ENCODE measurements around the gene PUS3. TPM values are rescaled to one million over a fixed set of nuclear protein-coding genes. Genes with fewer than 3 reads are reported as not detected.

Gene PUS3
- total RNA-seq, 1 experiment from 2014 or later = 11.9 TPM

DNA sequence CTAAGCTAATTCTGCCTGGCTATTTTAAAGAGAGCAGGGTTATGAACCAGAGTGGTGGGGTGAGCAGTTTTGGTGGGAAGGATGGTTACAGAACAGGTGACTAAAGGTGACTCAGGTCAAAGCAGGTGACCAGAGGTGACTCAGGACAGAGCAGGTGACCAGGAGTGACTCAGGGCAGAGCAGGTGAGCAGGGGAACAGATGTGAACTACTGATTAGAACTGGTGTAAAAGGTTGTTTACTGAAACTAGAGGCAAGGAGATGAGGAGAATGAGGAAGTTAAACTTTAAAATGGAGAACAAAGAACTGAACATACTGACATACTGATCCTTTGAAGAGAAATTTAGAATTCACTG lies 30.9 kb downstream of the PUS3 start:
- POLR2A ChIA-PET = no interaction called here
- Histone ChIP-seq H3K27ac (ENCODE audit: low read depth, low read length) (no peak overlapping the region), H4K20me1 (ENCODE audit: insufficient read depth) (no peaks in the 10 kb centered on the region), H3K27me3 (ENCODE audit: insufficient read depth, low read length) (no peaks in the 10 kb centered on the region; the same call in 1 of the 2 replicates), H3K9me2 (ENCODE audit: insufficient read depth) (no peaks in the 10 kb centered on the region), H3K4me1 (ENCODE audit: control insufficient read depth in 1 of 2, insufficient read depth in 2 of 2, low read length in 2 of 2) (no peaks in the 10 kb centered on the region), H2AFZ (ENCODE audit: low read depth, low read length, poor library complexity, severe bottlenecking) (no peak overlapping the region), H3K36me3 (ENCODE audit: control insufficient read depth in 1 of 2, insufficient read depth in 2 of 2, low read length in 2 of 2) (no peaks in the 10 kb centered on the region), H3K4me2 (ENCODE audit: low read length) (no peak overlapping the region), H3K79me2 (ENCODE audit: insufficient read depth, low read length) (no peaks in the 10 kb centered on the region), H3K9ac (ENCODE audit: low read length) (no peak overlapping the region), H3K9me3 (ENCODE audit: control insufficient read depth in 1 of 2, insufficient read depth in 1 of 2, low read depth in 1 of 2, low read length in 2 of 2) (peaks cover 0 to 6% of the 10 kb centered on the region in 2 experiments; a peak in 1 of 4 replicates), H3K4me3 (replicated peaks in 1 of 2; ENCODE audit: low read depth in 1 of 2, low read length in 2 of 2) (no peak overlapping the region)
- no peak for ATAC-seq
- no peak for DNase-seq (ENCODE audit: low read depth, low spot score)
- RAD21 ChIA-PET (ENCODE audit: low non-redundant PET in 1 of 2, low total read pairs in 2 of 2, uncharacterized antibody in 2 of 2, unreplicated experiment in 2 of 2) = no interaction called here
- TF ChIP-seq POLR2A (IDR thresholded peaks at IDR 0.05; ENCODE audit: borderline replicate concordance, extremely low read depth, insufficient read depth, insufficient read length) = no peak
- TF ChIP-seq ELF1 (IDR thresholded peaks at IDR 0.05; ENCODE audit: borderline replicate concordance, low read depth) = no peak
- TF ChIP-seq FOSL1 (IDR thresholded peaks at IDR 0.05; ENCODE audit: low read depth) = no peak
- no peak for TF ChIP-seq JUND (IDR thresholded peaks at IDR 0.05)
- no peak for TF ChIP-seq ZFX (IDR thresholded peaks at IDR 0.05)
- no peak for TF ChIP-seq RAD21 (IDR thresholded peaks at IDR 0.05; ENCODE audit: low read depth)
- no peak for TF ChIP-seq POLR2AphosphoS5 (IDR thresholded peaks at IDR 0.05; ENCODE audit: low read depth, low read length)
- TF ChIP-seq CEBPB (IDR thresholded peaks at IDR 0.05; ENCODE audit: low read depth) = no peak
- TF ChIP-seq SRF (IDR thresholded peaks at IDR 0.05; ENCODE audit: low read depth) = no peak
- no peak for TF ChIP-seq EGR1 (IDR thresholded peaks at IDR 0.05; ENCODE audit: low read depth)
- TF ChIP-seq YY1 (IDR thresholded peaks at IDR 0.05; ENCODE audit: extremely low read depth, insufficient replicate concordance, low read depth, low read length) = no peak
- TF ChIP-seq, protein P1, sequence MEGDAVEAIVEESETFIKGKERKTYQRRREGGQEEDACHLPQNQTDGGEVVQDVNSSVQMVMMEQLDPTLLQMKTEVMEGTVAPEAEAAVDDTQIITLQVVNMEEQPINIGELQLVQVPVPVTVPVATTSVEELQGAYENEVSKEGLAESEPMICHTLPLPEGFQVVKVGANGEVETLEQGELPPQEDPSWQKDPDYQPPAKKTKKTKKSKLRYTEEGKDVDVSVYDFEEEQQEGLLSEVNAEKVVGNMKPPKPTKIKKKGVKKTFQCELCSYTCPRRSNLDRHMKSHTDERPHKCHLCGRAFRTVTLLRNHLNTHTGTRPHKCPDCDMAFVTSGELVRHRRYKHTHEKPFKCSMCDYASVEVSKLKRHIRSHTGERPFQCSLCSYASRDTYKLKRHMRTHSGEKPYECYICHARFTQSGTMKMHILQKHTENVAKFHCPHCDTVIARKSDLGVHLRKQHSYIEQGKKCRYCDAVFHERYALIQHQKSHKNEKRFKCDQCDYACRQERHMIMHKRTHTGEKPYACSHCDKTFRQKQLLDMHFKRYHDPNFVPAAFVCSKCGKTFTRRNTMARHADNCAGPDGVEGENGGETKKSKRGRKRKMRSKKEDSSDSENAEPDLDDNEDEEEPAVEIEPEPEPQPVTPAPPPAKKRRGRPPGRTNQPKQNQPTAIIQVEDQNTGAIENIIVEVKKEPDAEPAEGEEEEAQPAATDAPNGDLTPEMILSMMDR (IDR thresholded peaks at IDR 0.05 in 2 of 3, conservative IDR thresholded peaks at IDR 0.05 in 1 of 3; ENCODE audit: borderline replicate concordance in 1 of 3, insufficient read depth in 1 of 3, low read depth in 2 of 3, low read length in 2 of 3) = no peak
- no peak for TF ChIP-seq EZH2 (IDR thresholded peaks at IDR 0.05)
- no peak for TF ChIP-seq TCF7L2 (IDR thresholded peaks at IDR 0.05; ENCODE audit: borderline replicate concordance, extremely low read depth, insufficient read depth, insufficient read length)
- TF ChIP-seq REST (IDR thresholded peaks at IDR 0.05; ENCODE audit: low read depth) = no peak
- TF ChIP-seq SIN3A (IDR thresholded peaks at IDR 0.05; ENCODE audit: low read depth) = no peak
- CTCF ChIA-PET = no interaction called here
- no TSS peak for BruUV-seq (replicated peaks)
- intact Hi-C loops (cut with micrococcal nuclease) = loop anchor here (5.0 kb wide), 2 partner anchors 525 to 1035 kb away; no protein-coding TSS in a partner anchor

All from HCT116 (cell line).